GM21381 (cell line): ENCODE data around the gene NDNF.

Source experiments
- ATAC-seq: cut with Tn5 transposase; IDR thresholded peaks from one replicate; pipeline ENCODE4 v1.9.1; 2021; ENCODE audit warnings: mild to moderate bottlenecking, moderate library complexity; ENCODE audit not compliant: unreplicated experiment

Gene NDNF

GRCh38 chr4:121016611-121017010 lies 55.7 kb downstream of the NDNF start:
- ATAC-seq, result no peak

- no peak for ATAC-seq
Measured at GRCh38 chr4:121015421-121015820, 56.9 kb downstream of the NDNF start.

- no peak for ATAC-seq
Measured at GRCh38 chr4:121014544-121014943, 57.8 kb downstream of the NDNF start.

GRCh38 chr4:121011780-121012340 lies 60.5 kb downstream of the NDNF start:
- no peak for ATAC-seq

- no peak for ATAC-seq
Measured at GRCh38 chr4:121011138-121011537, 61.2 kb downstream of the NDNF start.

DNA sequence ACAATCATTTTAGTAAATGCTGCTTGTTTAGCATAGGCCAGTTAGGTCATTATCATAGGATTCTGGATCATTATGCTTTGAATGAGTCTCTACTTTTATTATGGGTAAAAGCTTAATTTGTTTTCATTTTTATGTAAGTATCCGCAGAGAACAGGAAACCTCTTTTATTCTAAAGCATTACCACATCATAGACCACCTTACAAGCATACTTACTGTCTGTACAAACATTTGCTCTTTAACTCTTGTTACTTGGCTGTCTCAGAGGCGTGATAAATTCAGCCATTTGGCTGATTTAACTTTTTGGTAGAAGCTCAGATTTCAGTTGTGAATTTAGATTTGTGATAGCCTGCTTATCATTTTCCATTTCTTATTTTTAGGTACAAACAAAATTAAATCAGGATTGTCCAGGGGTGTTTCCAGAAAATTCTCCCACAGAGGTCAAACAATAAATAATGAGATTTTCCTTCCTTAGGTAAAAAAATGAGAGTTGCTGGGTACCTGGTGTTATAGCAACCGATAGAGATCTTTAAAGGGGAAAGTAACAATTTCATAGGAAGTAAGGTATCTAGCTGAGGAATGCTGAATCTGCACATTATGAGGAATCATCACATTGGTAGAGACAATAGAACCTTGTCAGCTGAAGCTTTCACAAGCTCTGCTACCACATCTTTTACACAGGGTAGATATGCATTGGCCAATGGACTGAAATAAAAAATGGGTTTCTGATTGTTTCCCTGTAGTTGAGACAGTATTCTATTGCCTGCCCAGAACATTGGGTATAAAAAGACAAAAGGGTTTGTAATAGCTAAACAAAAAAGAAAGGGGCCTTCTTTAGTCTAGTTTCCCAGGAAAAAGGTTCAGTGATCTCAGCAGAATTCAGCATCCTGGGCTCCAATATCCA lies 62.5 kb downstream of the NDNF start:
- no peak for ATAC-seq

DNA sequence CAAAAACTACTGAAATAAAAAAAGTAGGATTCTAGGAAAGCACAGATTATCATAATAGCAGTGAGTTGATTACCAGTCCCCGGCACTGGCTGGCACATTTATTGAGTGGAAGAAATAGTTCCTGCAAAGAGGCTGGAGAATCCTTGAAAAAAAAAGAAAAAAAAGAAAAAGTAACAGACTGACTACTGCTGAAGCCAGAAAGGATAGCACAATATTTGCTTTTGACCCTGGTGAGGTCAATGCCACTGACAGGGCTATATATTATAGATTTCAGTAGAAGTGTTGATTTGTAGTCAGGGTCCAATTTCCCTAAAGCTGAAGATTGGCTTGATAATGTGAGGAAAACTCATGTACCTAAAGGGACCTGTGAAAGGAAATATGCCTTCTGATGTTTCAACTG lies 64.7 kb downstream of the NDNF start:
- ATAC-seq, result no peak

DNA sequence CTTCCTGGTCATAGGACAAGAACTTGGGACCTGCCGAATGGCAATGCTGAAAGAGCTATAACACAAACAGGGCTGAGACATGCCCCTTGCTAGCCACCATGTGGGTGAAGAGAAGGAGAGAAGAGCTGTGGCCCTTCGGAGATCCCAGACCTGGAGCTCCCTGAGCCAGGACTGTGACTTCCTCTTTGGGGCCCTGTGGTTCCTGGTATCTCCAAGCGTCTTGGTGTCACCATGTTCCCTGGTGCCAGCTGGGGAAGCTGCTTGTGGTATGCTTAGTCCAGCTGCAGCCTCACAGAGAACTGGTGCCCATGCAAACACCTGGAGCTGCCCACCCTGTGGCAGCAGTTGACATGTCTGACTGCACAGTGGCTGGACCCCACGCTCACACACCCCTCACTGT lies 68.5 kb downstream of the NDNF start:
- ATAC-seq, result no peak

DNA sequence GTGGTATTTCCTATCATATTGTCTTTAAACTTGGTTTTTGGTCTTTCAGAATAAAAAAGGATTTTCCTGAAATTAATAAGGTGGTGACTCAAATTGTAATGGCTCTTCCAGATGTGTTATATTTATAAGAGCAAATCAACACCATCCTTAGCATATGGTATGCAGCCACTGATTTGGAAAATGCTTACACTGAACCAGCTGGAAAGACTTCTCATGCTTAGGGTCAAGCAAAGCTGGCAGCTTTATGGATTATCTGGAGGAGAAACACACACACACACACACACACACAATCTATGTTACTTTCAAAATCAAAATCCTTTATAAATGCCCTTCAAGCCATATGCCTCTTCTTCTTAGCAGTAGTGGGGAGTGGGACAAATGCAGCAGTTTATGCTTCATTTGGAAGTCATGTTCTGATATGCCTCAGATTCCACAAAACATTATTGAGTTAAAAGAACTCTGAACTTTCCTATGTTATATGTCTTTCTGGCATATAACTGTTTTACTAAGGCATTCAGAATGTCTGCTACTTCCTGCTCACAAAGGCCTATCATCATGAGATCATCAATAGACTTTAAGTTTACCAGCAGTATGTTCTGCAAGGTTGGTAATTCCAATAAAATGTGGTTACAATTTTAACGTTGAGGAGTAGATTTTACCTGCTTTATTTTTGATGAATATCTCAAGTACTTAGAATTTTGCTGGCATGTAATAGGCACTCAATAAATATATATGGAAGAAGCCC lies 76.9 kb downstream of the NDNF start:
- no peak for ATAC-seq

GRCh38 chr4:120994521-120994920 lies 77.8 kb downstream of the NDNF start:
- ATAC-seq, result no peak

- ATAC-seq, result no peak
Measured at GRCh38 chr4:120991885-120992284, 80.5 kb downstream of the NDNF start.

GRCh38 chr4:120990246-120990645 lies 82.1 kb downstream of the NDNF start:
- no peak for ATAC-seq
